ENCODE results near the gene FAM3A.

DNA sequence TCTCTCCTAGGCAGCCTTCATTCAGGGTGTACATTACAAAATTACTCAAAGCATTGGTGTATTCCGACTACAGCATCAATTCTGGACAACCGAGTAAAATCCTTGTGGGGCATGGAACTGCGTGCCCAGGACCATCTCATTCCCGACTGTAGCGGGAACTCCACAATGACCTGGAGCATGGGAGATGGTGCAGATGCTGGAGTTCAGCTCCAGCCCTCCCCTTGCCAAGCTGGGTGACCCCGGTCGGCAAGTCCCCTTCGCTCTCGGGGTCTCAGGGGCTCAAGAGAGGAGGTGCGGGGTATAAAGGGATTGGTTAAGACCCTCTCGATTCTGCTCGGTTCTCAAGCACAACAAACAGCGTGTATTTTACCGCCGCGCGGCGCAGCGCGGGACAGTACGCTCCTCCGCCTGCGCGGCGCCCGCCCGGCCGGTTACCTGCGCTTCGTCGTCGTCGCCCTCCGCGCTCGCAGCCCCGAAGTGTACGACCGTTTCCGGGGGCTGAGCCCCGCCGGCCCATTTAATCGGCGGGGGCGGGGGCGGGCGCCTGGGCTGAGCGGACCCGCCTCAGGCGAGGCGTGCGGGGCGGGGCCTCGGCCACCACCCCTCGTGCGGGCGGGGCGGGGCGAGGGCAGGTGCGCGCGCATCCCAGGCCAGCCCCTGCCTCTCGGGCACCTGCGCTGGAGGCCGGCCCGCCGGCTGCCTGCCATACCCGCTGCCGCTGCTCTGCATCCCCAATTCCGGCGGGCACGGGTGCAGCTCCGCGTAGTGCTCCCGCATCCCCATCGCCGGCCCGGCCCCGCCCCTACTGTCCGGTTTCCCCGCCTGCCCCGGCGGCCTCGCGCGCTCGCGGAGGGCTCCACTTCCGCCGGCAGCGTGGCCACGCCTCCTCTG lies 30.6 kb upstream of the FAM3A start, which contains the start of gene G6PD:
- TF ChIP-seq, protein P1, sequence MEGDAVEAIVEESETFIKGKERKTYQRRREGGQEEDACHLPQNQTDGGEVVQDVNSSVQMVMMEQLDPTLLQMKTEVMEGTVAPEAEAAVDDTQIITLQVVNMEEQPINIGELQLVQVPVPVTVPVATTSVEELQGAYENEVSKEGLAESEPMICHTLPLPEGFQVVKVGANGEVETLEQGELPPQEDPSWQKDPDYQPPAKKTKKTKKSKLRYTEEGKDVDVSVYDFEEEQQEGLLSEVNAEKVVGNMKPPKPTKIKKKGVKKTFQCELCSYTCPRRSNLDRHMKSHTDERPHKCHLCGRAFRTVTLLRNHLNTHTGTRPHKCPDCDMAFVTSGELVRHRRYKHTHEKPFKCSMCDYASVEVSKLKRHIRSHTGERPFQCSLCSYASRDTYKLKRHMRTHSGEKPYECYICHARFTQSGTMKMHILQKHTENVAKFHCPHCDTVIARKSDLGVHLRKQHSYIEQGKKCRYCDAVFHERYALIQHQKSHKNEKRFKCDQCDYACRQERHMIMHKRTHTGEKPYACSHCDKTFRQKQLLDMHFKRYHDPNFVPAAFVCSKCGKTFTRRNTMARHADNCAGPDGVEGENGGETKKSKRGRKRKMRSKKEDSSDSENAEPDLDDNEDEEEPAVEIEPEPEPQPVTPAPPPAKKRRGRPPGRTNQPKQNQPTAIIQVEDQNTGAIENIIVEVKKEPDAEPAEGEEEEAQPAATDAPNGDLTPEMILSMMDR (IDR thresholded peaks at IDR 0.05; ENCODE audit: poor library complexity, severe bottlenecking): peak; percentile 44
- no peak for TF ChIP-seq TAF1 (IDR thresholded peaks at IDR 0.05; ENCODE audit: low read depth)
- TF ChIP-seq, protein P2, sequence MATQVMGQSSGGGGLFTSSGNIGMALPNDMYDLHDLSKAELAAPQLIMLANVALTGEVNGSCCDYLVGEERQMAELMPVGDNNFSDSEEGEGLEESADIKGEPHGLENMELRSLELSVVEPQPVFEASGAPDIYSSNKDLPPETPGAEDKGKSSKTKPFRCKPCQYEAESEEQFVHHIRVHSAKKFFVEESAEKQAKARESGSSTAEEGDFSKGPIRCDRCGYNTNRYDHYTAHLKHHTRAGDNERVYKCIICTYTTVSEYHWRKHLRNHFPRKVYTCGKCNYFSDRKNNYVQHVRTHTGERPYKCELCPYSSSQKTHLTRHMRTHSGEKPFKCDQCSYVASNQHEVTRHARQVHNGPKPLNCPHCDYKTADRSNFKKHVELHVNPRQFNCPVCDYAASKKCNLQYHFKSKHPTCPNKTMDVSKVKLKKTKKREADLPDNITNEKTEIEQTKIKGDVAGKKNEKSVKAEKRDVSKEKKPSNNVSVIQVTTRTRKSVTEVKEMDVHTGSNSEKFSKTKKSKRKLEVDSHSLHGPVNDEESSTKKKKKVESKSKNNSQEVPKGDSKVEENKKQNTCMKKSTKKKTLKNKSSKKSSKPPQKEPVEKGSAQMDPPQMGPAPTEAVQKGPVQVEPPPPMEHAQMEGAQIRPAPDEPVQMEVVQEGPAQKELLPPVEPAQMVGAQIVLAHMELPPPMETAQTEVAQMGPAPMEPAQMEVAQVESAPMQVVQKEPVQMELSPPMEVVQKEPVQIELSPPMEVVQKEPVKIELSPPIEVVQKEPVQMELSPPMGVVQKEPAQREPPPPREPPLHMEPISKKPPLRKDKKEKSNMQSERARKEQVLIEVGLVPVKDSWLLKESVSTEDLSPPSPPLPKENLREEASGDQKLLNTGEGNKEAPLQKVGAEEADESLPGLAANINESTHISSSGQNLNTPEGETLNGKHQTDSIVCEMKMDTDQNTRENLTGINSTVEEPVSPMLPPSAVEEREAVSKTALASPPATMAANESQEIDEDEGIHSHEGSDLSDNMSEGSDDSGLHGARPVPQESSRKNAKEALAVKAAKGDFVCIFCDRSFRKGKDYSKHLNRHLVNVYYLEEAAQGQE (IDR thresholded peaks at IDR 0.05; ENCODE audit: borderline replicate concordance): no peak
- TF ChIP-seq MXI1 (conservative IDR thresholded peaks at IDR 0.05; ENCODE audit: poor library complexity, severe bottlenecking): peak; percentile 63

Data from neural cell (in vitro differentiated cells).